Neuron (in vitro differentiated cells): ENCODE data around the gene CDYL.

Experiments used
- H2AFZ ChIP-seq: one replicate; pipeline ENCODE4 v1.6.1; 2013; ENCODE audit warnings: low read depth, mild to moderate bottlenecking, inconsistent platforms, low read length, moderate library complexity
- H3K27me3 ChIP-seq: one replicate; pipeline ENCODE4 v1.6.1; 2013; ENCODE audit warnings: low read length; ENCODE audit not compliant: insufficient read depth
- H3K36me3 ChIP-seq: one replicate; pipeline ENCODE4 v1.6.1; 2013; ENCODE audit warnings: low read length; ENCODE audit not compliant: insufficient read depth
- H3K4me1 ChIP-seq: one replicate; pipeline ENCODE4 v1.6.1; 2013; ENCODE audit warnings: low read length; ENCODE audit not compliant: insufficient read depth
- H3K4me3 ChIP-seq: 2 replicates; pipeline ENCODE4 v1.5.1; 2013; ENCODE audit warnings: mild to moderate bottlenecking, low read length, moderate library complexity
- H3K9me3 ChIP-seq: one replicate; pipeline ENCODE4 v1.6.1; 2013; ENCODE audit warnings: low read length

CDYL gene

DNA sequence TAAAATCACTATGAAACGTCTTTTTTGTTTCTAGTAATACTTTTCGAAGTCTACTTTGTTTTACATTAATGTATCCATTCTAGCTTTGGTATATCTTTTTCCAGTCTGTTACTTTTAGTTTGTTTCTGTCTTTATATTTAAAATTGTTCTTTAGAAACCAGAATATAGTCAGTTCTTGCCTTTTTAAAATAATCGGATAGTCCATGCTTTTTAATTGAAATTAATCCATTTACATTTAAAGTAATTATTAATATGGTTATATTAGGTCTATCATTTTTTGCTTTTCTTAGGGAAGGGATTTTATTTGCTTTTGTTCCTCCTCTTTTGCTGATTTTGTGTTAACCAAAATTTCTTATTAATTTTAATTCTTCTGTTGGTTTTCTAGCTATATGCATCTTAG, 23.7 kb downstream of the CDYL start:
- Histone ChIP-seq H3K4me1 (no peaks in the 10 kb centered on the region), H3K9me3 (peaks cover 6% of the 10 kb centered on the region), H3K4me3 (no peak overlapping the region), H3K36me3 (no peaks in the 10 kb centered on the region), H3K27me3 (no peaks in the 10 kb centered on the region), H2AFZ (no peak overlapping the region)

DNA sequence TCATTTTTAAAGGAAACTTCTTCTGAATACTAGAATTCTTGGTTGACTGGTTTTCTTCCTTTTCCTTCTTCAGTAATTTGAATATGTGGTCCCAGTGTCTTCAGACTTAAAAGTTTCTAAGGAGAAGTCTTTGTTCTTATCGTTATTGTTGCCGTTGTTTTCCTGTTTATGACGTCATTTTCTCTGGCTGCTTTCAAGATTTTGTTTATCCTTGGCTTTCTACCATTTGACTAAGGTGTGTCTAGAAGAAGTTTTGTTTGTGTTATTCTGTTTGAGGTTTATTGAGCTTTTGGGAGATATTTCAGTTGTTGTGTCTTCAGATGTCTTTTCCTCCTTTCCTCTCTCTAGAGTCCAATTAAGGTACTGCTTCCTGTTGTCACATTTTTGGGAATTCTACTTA, 24.5 kb downstream of the CDYL start:
- Histone ChIP-seq H3K36me3 (no peaks in the 10 kb centered on the region), H3K4me3 (no peak overlapping the region), H3K4me1 (no peaks in the 10 kb centered on the region), H2AFZ (no peak overlapping the region), H3K9me3 (peaks cover 6% of the 10 kb centered on the region), H3K27me3 (no peaks in the 10 kb centered on the region)

DNA sequence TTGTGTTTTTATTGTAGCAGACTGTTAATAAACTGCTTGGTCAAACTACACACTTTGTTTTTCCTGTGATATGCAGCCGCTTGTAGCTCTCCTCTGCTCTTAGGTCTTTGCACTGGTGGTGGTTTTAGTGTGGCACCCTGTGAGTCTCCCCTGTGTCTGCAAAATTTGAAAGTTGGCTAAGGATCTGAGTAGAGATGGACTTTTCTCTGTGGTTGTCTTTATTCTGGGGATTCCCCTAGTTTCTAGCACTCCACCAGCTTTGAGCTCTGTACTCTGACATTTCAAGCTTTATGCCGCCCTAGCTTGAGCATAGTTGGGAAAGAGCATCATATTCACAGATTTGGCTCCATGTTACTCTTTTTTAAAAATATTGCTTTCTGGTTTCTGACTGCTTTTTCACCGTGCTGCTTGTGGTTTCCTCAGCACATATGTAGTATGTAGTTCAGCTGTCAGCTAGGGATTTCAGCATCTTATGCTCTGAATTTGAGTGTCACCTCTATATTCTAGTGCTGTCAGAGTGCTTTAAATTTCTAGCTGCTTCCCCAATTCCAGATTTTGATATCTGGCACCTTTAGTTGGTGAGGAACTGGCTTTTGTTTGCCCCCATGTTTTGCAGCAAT, 25.4 kb downstream of the CDYL start:
- no peaks in the 10 kb centered on the region for H3K27me3 ChIP-seq
- peaks cover 4% of the 10 kb centered on the region for H3K9me3 ChIP-seq
- no peaks in the 10 kb centered on the region for H3K4me1 ChIP-seq
- H2AFZ ChIP-seq = no peak overlapping the region
- H3K36me3 ChIP-seq = no peaks in the 10 kb centered on the region
- H3K4me3 ChIP-seq = no peak overlapping the region

DNA sequence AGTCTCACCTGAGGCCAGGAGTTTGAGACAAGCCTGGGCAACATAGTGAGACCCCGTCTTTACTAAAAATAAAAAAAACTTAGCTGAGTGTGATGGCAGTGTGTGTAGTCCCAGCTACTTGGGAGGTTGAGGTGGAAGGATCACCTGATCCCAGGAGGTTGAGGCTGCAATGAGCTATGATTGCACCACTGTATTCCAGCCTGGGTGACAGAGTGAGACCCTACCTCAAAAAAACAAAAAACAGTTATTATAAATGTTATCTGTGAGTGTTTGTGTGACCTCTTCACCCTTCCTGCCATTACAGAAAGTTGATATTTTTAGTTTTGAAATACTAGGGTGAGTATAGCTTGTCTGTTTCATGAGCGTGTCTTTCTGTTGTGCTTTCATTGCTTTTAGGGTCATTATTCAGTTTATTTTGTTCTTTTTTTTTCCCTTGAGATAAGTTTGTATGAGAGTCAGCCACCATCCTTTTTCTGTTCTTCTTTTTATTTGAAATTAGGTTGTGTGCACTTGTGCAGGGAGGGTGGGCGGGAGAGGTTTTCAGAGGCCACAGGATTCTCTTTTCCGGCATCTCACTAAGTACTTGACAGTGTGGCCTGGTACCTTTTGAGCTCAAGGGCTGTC, 26.2 kb downstream of the CDYL start:
- H3K4me1 ChIP-seq = no peaks in the 10 kb centered on the region
- H3K27me3 ChIP-seq = no peaks in the 10 kb centered on the region
- H2AFZ ChIP-seq = no peak overlapping the region
- H3K9me3 ChIP-seq = peaks cover 4% of the 10 kb centered on the region
- H3K4me3 ChIP-seq = no peak overlapping the region
- H3K36me3 ChIP-seq = no peaks in the 10 kb centered on the region

DNA sequence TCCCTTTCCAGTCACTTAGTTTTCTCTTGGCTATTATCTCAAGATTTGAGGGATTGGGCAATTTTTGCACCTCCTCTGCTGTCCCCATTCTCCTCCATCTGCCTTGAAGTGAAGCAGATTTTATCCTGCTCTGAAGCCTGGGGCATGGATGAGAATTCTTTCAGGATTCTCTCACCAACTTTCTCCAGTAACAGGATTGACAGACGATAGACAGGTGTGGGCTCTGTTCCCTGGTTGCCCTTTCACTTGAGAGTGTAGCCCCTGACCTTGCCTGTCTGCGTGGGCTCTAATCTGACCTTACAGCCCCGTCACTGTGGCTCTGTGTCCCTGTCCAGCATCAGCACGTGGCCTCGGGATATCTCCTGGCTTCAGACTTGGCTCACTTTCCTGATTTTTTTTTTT, 27.1 kb downstream of the CDYL start:
- no peaks in the 10 kb centered on the region for H3K36me3 ChIP-seq
- no peaks in the 10 kb centered on the region for H3K4me1 ChIP-seq
- no peak overlapping the region for H3K4me3 ChIP-seq
- H2AFZ ChIP-seq = no peak overlapping the region
- peaks cover 4% of the 10 kb centered on the region for H3K9me3 ChIP-seq
- no peaks in the 10 kb centered on the region for H3K27me3 ChIP-seq

DNA sequence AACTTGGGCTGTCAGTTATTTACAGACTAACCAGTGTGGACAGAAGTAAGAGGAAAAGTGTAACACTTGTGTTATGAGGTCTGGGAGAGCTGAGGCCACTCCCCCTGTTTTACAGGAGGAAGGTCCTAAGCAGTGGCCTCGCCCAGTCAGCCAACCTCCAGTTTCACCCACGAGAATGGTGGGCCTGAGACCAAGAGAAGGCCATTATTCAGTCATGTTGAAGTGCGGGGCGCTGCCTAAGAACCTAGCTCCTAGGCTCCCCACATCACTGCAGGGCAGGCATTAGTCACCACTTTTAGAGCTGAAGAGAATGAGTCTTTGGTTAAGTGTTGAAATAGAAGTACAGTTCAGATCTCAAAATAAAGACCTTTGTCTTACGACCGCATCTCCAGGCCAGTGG, 27.9 kb downstream of the CDYL start:
- Histone ChIP-seq H3K36me3 (no peaks in the 10 kb centered on the region), H3K27me3 (no peaks in the 10 kb centered on the region), H3K4me3 (no peak overlapping the region), H3K9me3 (peaks cover 4% of the 10 kb centered on the region), H3K4me1 (no peaks in the 10 kb centered on the region), H2AFZ (no peak overlapping the region)

DNA sequence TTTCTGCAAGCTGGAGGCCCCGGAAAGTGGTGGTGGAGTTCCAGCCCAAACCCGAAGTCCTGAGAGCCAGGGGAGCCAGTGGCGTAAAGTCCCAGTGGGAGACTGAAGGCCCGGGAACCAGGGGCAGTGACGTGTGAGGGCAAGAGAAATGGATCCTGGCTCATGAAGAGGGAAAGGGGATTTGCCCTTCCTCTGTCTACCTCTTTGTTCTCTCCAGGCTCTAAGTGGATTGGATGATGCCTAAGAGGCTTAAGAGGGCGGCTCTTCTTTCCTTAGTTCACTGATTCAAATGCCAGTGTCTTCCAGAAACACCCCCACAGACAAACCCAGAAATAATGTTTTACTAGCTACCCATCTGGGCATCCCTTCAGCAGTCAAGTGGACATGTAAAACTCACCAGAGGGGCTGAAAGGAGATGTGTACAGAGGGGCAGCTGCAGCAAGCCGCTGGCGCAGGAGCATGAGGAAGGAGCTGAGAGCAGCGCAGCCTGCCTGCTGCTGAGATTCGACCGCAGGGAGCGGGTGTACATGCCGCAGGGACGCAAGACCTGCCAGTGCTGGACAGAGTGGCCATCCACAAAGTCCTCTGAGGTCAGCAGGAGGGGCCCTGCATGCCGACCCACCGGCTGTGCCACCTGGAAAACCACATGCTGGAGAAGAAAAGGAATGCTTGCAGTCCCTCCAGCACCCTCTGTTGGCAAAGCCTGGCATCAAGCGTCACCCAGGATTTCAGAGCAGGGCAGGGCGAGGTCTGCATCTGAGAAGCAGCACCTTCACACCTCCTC, 29.5 kb downstream of the CDYL start:
- Histone ChIP-seq H3K36me3 (no peaks in the 10 kb centered on the region), H3K27me3 (no peaks in the 10 kb centered on the region), H2AFZ (no peak overlapping the region), H3K4me3 (no peak overlapping the region), H3K9me3 (peaks cover under 1% of the 10 kb centered on the region), H3K4me1 (no peaks in the 10 kb centered on the region)

DNA sequence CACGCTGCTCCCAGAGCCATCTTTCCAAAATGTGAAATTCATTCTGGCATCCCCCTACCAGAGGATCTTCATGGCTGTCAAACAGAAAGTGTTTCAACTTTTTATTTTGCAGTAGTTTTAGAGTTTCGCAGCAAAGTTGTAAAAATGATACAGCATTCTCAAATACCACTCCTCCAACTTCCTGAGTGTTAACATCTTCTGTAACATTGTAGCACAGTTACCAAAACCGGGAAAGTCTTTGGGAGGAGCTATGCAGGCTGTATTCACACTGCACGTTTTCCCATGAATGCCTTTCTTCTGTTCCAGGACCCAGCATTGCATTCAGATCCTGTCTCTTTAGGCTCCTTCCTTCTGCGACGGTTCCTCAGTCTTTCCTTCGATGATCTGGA, 30.1 kb downstream of the CDYL start:
- Histone ChIP-seq H3K36me3 (no peaks in the 10 kb centered on the region), H2AFZ (no peak overlapping the region), H3K9me3 (no peaks in the 10 kb centered on the region), H3K4me1 (no peaks in the 10 kb centered on the region), H3K27me3 (no peaks in the 10 kb centered on the region), H3K4me3 (no peak overlapping the region)

DNA sequence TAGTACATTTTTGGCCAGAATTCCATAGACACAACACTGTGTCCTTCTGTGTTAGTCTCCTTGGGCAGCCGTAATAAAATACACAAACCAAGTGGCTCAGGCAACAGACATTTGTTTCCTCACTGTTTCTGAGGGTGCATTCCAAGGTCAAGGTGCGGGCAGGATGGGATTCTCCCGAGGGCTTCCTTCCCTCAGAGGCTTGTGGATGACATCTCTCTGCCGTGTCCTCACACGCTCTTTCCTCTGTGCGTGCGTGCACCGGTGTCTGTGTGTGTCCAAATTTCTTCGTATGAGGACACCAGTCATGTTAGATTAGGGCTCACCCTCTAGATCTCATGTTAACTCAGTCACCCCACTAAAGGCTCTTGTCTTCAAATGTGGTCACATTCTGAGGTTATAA, 30.6 kb downstream of the CDYL start:
- Histone ChIP-seq H3K27me3 (no peaks in the 10 kb centered on the region), H3K9me3 (peaks cover 1% of the 10 kb centered on the region), H2AFZ (no peak overlapping the region), H3K4me3 (no peak overlapping the region), H3K4me1 (no peaks in the 10 kb centered on the region), H3K36me3 (no peaks in the 10 kb centered on the region)

DNA sequence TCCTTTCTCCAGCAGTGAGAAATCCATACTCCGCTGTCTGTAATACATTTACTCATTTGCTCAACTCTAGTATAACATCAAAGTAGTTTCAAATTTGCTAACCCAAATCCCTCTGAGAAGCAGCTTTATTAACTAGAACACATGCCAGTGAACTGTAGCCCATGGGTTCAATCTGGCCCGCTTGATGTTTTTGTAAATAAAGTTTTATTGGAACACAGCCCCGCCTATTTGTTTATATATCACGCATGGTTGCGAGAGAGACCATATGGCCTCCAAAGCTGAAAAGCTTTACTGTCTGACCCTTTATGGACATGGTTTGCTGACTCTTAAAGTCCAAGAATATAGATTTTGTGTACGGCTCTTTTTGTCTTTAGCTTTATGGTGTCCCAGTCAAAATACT, 32.2 kb downstream of the CDYL start:
- no peaks in the 10 kb centered on the region for H3K36me3 ChIP-seq
- H2AFZ ChIP-seq = no peak overlapping the region
- H3K4me3 ChIP-seq = no peak overlapping the region
- H3K4me1 ChIP-seq = no peaks in the 10 kb centered on the region
- no peaks in the 10 kb centered on the region for H3K27me3 ChIP-seq
- H3K9me3 ChIP-seq = peaks cover 2% of the 10 kb centered on the region

DNA sequence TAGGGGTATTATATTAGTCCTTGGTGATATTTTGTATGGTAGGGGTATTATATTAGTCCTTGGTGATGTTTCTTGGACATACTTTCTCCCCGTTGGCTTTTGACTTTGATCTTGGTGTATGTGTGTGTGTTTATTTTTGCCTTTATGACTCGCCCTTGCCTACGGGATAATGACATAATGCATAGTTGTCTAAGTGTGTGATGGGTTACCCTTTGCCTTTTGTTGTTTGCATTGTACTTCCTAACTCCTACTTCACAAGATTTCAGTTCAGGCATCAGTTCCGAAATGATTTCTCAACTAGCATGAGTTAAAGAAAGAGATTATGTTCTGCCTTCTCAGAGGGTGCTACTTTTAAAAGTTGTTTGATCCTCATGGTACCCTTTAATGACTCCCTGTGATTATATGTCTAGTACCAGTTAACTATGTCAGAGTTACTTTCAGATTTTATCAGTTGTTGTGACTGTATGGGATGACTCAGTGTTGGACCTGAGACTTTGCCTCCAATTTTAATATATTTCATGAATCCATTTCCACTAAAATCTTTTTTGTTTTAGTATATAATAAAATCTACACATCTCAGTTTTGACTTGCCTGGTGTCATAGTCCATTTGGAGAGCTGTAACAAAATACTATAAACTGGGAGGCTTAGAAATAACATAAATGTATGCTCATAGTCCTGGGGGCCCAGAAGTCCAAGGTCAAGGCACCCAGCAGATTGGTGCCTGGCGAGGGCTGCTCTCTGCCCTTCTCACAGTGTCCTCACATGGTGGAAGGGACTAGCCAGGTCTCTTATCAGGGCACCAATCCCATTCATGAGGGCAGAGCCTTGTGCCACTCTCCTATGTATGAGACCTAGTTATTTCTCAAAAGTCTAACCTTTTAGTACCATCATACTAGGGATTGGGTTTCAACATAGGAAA, 34.1 kb downstream of the CDYL start:
- Histone ChIP-seq H3K4me3 (no peak overlapping the region), H3K27me3 (no peaks in the 10 kb centered on the region), H3K9me3 (peaks cover 2% of the 10 kb centered on the region), H2AFZ (no peak overlapping the region), H3K36me3 (no peaks in the 10 kb centered on the region), H3K4me1 (no peaks in the 10 kb centered on the region)

DNA sequence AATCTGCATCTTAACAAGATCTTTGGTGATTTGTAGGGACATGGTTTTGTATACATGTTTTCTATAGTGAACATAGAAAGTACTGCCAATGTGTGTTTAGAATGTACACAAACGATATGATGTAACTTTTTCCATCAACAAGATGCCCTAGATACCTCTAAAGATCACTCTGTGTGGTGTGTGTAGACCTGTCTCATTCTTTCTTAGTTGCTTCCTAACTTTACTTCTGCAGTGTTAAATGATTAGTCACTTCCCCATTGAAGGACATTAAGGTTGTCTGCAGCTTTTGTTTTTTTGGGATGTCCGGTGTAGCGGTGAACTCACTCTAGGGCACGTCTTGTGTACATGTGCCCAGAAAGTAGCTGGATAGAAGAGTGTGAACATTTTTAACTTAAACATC, 35.9 kb downstream of the CDYL start:
- no peaks in the 10 kb centered on the region for H3K27me3 ChIP-seq
- H3K4me3 ChIP-seq = no peak overlapping the region
- H2AFZ ChIP-seq = no peak overlapping the region
- no peaks in the 10 kb centered on the region for H3K4me1 ChIP-seq
- H3K36me3 ChIP-seq = no peaks in the 10 kb centered on the region
- peaks cover 2% of the 10 kb centered on the region for H3K9me3 ChIP-seq

DNA sequence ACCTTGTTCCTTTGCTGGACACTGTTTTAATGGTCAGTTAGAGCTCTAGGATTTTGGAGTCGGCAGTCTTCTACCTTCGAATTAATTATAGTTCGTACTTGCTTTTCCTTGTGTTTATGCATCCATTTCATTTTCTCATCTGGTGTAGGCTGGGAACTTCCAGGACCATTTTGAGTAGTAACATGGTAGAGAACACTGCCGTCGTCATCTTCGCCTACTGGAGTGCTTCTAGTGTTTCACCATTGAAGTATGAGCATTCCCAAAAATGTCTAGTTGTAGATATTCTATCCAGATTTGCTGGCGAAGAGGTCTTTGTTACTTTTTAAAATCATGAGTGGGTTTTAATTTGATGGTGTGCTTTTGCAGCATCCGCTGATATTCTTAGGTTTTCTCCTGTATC, 36.9 kb downstream of the CDYL start:
- Histone ChIP-seq H3K4me3 (no peak overlapping the region), H3K4me1 (no peaks in the 10 kb centered on the region), H2AFZ (no peak overlapping the region), H3K9me3 (peaks cover 2% of the 10 kb centered on the region), H3K36me3 (peaks cover 2% of the 10 kb centered on the region), H3K27me3 (no peaks in the 10 kb centered on the region)
